ENCODE measurements around the gene PJVK. TPM values are rescaled to one million over a fixed set of nuclear protein-coding genes. Genes with fewer than 3 reads are reported as not detected.

The PJVK gene
- total RNA-seq, 1 experiment from 2014 or later: 1.0 TPM

GRCh38 chr2:178479758-178480226 is 28.6 kb downstream of the PJVK start:
- no peak for DNase-seq (ENCODE audit: extremely low read depth, low read depth)

GRCh38 chr2:178480227-178481181 is 29.3 kb downstream of the PJVK start, which contains the start of gene PLEKHA3:
Gene PLEKHA3 (plus strand): TSS chr2:178480457. CDS start chr2:178480870, 413 bp downstream.
- DNase-seq (ENCODE audit: extremely low read depth, low read depth): peak; percentile 96

GRCh38 chr2:178482437-178482836 is 31.3 kb downstream of the PJVK start:
- DNase-seq (ENCODE audit: extremely low read depth, low read depth): no peak

GRCh38 chr2:178484245-178485041 is 33.3 kb downstream of the PJVK start:
- peak; percentile 32 for DNase-seq (ENCODE audit: extremely low read depth, low read depth)

GRCh38 chr2:178485356-178485755 is 34.2 kb downstream of the PJVK start:
- DNase-seq (ENCODE audit: extremely low read depth, low read depth): no peak

GRCh38 chr2:178491612-178492011 is 40.4 kb downstream of the PJVK start:
- no peak for DNase-seq (ENCODE audit: extremely low read depth, low read depth)

- no peak for DNase-seq (ENCODE audit: extremely low read depth, low read depth)
Measured at GRCh38 chr2:178496049-178496448, 44.9 kb downstream of the PJVK start.

GRCh38 chr2:178498137-178498536 is 47.0 kb downstream of the PJVK start:
- DNase-seq (ENCODE audit: extremely low read depth, low read depth): no peak

- DNase-seq (ENCODE audit: extremely low read depth, low read depth): no peak
Measured at GRCh38 chr2:178499640-178500039, 48.5 kb downstream of the PJVK start.

- DNase-seq (ENCODE audit: extremely low read depth, low read depth): no peak
Measured at GRCh38 chr2:178502751-178503150, 51.6 kb downstream of the PJVK start.

GRCh38 chr2:178506101-178506500 is 54.9 kb downstream of the PJVK start:
- no peak for DNase-seq (ENCODE audit: extremely low read depth, low read depth)

GRCh38 chr2:178506524-178506923 is 55.3 kb downstream of the PJVK start:
- no peak for DNase-seq (ENCODE audit: extremely low read depth, low read depth)

- no peak for DNase-seq (ENCODE audit: extremely low read depth, low read depth)
Measured at GRCh38 chr2:178506949-178507348, 55.8 kb downstream of the PJVK start.

GRCh38 chr2:178508646-178509045 is 57.5 kb downstream of the PJVK start:
- no peak for DNase-seq (ENCODE audit: extremely low read depth, low read depth)

- no peak for DNase-seq (ENCODE audit: extremely low read depth, low read depth)
Measured at GRCh38 chr2:178510384-178510783, 59.2 kb downstream of the PJVK start.

Other genes starting within 250 kb of the PJVK start
- 96.1 and 96.3 TPM in 2 replicates for gene PRKRA, start 203 bp upstream of the PJVK start, total RNA-seq (2014; rRNA removed; shearing (Covaris generic))
- gene FKBP7, start 27.2 kb downstream of the PJVK start, total RNA-seq (2014; rRNA removed; shearing (Covaris generic)): 13.0 and 18.9 TPM in 2 replicates
- gene PLEKHA3, start 29.1 kb downstream of the PJVK start, total RNA-seq (2014; rRNA removed; shearing (Covaris generic)): 11.7 and 22.6 TPM in 2 replicates

Measured in NCI-H460 (cell line).